ENCODE measurements around the gene POU2AF1. TPM values are rescaled to one million over a fixed set of nuclear protein-coding genes. Genes with fewer than 3 reads are reported as not detected.
"Not testable (repeated sequence)": the region's sequence is repeated elsewhere in the genome, so short reads cannot be mapped to it uniquely, and the experiment has no call there.

The POU2AF1 gene
- total RNA-seq, 2 experiments from 2014 or later, result 1.6 to 2.4 TPM

DNA sequence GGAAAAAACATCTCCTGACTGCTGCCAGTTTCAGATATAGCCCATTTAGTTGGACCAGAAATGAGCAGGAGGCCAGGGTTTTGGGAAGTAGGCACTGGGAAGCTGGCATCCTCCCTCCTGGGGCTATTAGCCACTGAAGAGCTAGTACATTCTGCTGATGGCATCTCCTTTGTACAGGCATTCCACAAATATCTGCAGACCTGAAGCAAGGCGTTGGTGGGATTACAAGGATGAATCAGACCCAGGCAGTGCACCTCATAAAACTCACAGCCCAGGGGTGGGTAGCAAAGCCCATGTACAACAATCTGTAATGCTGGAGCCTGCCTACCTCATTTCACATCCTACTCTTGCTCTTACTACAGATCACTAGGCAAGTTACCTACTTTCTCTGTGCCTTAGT, 27.5 kb upstream of the POU2AF1 start:
- Mint-ChIP-seq H3K4me3 (no peak overlapping the region), H3K4me1 (no peaks in the 10 kb centered on the region), H3K9me3 (peaks cover 8% of the 10 kb centered on the region), H3K27ac (no peak overlapping the region), H3K36me3 (ENCODE audit: low read depth) (no peaks in the 10 kb centered on the region), H3K27me3 (no peaks in the 10 kb centered on the region)
- POLR2A ChIA-PET, result no interaction called here
- CTCF ChIA-PET, result interaction anchor here (1.2 to 1.5 kb wide), 3 partner anchors 12 to 38 kb away, joined by 3 to 8 read pairs (median 4); no protein-coding TSS in a partner anchor
- DNase-seq, result no peak

DNA sequence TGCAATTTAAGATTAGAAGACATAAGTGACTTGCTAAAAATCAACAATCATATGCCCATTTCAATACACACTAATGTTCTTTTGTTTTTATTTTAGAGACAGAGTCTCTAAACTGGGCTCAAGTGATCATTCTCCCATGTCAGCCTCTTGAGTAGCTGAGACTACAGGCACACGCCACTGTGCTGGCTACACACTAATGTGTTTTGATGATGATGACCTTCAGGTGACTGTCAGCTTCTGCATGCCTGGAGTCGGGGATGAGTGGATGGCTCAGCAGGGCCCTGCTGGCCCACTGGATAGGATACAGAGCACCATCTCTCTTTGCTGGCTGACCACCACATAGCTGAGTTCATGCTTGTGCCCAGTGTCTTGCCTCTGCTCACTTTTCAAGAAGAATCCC, 27.0 kb upstream of the POU2AF1 start:
- ChIA-PET POLR2A (no interaction called here), CTCF (interaction anchor here (1.4 to 1.5 kb wide), 2 partner anchors 13 to 23 kb away, joined by 4 to 8 read pairs; no protein-coding TSS in a partner anchor)
- Mint-ChIP-seq H3K27me3 (no peaks in the 10 kb centered on the region), H3K9me3 (peaks cover 8% of the 10 kb centered on the region), H3K27ac (no peak overlapping the region), H3K36me3 (ENCODE audit: low read depth) (no peaks in the 10 kb centered on the region), H3K4me1 (no peaks in the 10 kb centered on the region), H3K4me3 (no peak overlapping the region)
- DNase-seq, result no peak

DNA sequence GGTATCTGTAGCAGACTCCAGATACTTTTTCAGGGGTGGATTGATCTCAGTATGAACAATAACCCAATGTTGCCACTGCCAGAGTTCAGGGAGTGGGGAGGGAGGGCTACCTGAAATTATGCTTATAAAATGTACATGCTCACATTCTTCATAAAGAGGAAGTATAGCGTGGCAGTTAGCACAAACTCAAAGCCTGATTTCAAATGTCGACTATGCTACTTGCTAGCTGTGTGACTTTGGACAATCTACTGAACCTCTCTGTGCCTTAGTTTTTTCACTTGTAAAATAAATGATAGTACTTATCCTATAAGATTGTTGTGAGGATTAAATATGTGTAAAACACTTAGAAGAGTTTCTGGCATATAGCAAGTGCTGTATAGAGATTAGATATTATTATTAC, 26.5 kb upstream of the POU2AF1 start:
- H3K36me3 Mint-ChIP-seq (ENCODE audit: low read depth), result no peaks in the 10 kb centered on the region
- ChIA-PET CTCF (interaction anchor here (1.4 kb wide), 1 partner anchor 23 kb away, joined by 8 read pairs; no protein-coding TSS in a partner anchor), POLR2A (no interaction called here)
- no peak overlapping the region for H3K4me3 Mint-ChIP-seq
- no peak overlapping the region for H3K27ac Mint-ChIP-seq
- H3K4me1 Mint-ChIP-seq, result no peaks in the 10 kb centered on the region
- H3K9me3 Mint-ChIP-seq, result peaks cover 8% of the 10 kb centered on the region
- no peak for DNase-seq
- H3K27me3 Mint-ChIP-seq, result no peaks in the 10 kb centered on the region

DNA sequence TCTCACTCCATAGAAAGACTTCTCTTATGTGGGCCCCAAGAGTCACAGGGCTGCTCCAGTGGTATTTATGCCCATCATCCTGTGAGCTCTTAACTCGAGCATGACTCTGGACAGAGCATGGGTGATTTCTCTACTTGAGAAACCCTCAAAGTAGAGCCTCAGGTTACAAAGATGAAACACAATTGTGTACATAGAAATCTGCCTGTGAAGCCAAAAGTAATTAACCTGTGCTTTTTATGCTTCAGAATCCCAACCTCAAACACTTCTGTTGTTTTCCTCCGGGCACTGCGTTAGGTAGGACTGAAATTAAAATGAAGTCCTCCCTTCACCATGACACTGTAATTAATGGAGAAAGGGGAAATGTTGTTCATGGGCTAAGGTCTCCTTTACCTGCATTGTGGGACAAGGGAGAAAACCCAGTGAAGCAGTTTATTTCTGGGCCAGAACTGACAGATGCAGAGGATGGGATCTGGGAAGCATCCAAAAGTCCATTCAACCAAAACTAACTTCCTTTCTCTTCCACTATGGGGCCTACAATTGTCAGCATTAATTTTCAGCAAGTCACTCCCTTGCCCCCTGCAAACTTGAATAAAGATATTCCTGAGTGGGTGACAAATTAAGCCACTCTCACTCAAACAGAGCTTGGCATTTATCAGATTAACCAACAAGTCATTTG, 24.1 kb upstream of the POU2AF1 start:
- H3K27ac Mint-ChIP-seq, result no peak overlapping the region
- peaks cover 7% of the 10 kb centered on the region for H3K4me1 Mint-ChIP-seq
- CTCF ChIA-PET, result interaction anchor here (1.0 to 1.4 kb wide), 2 partner anchors 10 to 14 kb away, joined by 3 read pairs; no protein-coding TSS in a partner anchor
- no peak overlapping the region for H3K4me3 Mint-ChIP-seq
- POLR2A ChIA-PET, result no interaction called here
- DNase-seq, result no peak
- H3K9me3 Mint-ChIP-seq, result peaks cover 8% of the 10 kb centered on the region
- no peaks in the 10 kb centered on the region for H3K36me3 Mint-ChIP-seq (ENCODE audit: low read depth)
- no peaks in the 10 kb centered on the region for H3K27me3 Mint-ChIP-seq

DNA sequence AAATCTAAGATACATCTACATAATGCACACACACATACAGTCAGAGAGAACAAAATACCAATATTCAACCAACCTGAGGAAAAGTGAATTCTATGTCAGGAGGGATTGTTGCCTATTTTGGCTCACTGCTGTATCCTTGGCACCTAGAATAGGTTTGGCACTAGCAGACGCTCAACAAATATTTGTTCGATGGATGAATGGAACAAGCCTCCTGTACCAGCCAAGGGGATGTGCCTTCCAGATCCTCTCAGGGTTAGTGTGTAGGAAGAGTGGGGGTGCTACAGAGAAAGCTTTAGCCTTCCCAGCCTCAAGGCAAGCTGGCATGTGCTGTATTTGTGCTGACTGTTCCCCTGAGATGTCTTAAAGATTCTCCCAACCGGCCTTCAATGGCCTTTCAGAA, 23.3 kb upstream of the POU2AF1 start:
- peaks cover 8% of the 10 kb centered on the region for H3K9me3 Mint-ChIP-seq
- no peak for DNase-seq
- H3K36me3 Mint-ChIP-seq (ENCODE audit: low read depth), result no peaks in the 10 kb centered on the region
- no peak overlapping the region for H3K27ac Mint-ChIP-seq
- peaks cover 7% of the 10 kb centered on the region for H3K4me1 Mint-ChIP-seq
- no peaks in the 10 kb centered on the region for H3K27me3 Mint-ChIP-seq
- ChIA-PET CTCF (no interaction called here), POLR2A (no interaction called here)
- H3K4me3 Mint-ChIP-seq, result no peak overlapping the region

DNA sequence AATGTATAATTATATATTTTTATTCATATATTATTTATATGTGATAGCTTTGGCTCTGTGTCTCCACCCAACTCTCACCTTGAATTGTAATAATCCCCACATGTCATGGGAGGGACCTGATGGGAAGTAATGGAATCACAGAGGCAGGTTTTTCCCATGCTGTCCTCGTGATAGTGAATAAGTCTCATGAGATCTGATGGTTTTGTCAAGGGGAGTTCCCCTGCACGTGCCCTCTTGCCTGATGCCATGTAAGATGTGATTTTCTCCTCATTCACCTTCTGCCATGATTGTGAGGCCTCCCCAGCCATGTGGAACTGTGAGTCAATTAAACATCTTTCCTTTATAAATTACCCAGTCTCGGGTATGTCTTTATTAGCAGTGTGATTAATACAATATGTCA, 22.9 kb upstream of the POU2AF1 start:
- DNase-seq; H3K27me3 Mint-ChIP-seq; H3K4me1 Mint-ChIP-seq; H3K4me3 Mint-ChIP-seq; H3K27ac Mint-ChIP-seq; POLR2A ChIA-PET; H3K36me3 Mint-ChIP-seq (ENCODE audit: low read depth); H3K9me3 Mint-ChIP-seq: not testable (repeated sequence)
- CTCF ChIA-PET, result interaction anchor here (0.6 to 1.9 kb wide), 2 partner anchors 27 to 540 kb away, joined by 3 to 5 read pairs; no protein-coding TSS in a partner anchor

DNA sequence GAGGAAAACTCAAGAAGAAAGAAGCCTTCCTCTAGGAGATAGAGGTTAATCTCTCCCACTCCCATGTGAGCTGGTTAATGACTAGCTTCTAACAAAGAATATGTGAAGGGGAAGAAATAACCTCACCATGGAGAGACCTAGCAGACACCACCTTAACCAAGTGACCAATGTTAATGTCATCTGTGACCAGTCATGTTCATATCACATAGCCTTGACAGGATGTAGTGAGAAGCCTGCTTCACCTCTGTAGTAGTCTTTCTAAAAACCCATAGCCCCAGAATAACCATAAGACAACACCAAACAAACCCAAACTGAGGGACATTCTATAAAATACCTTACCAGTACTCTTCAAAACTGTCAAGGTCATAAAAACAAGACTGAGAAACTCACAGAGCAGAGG, 21.5 kb upstream of the POU2AF1 start:
- POLR2A ChIA-PET, result no interaction called here
- Mint-ChIP-seq H3K9me3 (peaks cover 8% of the 10 kb centered on the region), H3K36me3 (ENCODE audit: low read depth) (no peaks in the 10 kb centered on the region), H3K27ac (no peak overlapping the region), H3K4me1 (peaks cover 7% of the 10 kb centered on the region), H3K27me3 (no peaks in the 10 kb centered on the region), H3K4me3 (no peak overlapping the region)
- CTCF ChIA-PET, result interaction anchor here (0.9 to 2.0 kb wide), 3 partner anchors 13 to 29 kb away, joined by 5 to 6 read pairs (median 5); no protein-coding TSS in a partner anchor
- DNase-seq, result no peak

DNA sequence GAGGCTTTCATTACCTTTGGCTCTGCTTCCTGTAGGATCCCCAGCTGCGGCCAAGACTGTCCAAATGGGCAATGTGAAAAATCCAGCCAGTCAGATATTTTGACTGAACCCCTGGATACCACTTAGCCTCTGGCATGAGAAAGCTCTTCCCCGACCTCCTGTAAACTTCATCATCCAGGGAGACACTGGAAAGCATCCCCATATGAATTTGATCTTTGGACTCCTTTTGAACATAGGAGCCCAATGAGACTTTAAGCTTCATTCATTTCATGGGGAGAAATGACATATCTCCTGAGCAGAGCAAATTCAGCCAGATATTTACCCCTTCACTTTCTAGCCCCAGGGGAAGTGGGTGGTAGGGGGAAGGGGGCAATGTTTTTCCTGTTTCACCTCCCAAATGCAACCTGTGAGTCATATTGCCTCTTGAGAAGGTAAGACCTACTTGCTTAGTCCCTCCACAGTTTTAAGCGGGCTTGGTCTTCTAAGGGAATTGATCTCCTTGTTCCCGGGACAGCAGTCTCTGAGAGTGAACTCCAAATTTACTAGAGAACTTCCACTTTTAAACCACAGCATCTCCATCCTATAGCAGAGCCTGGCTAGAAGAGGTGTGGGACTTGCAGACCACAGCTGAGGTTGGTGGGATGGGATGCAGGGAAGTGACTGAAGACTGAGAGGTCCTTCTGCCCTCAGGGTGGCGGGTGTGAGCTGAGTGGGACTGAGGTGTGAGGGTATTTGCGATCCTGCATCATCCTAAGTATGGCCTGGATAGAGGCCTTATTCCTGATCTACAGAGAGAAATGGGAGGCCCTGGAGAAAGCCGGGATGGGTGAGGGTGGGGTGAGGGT, 20.3 kb upstream of the POU2AF1 start:
- no peak for DNase-seq
- Mint-ChIP-seq H3K27ac (no peak overlapping the region), H3K4me1 (peaks cover 7% of the 10 kb centered on the region), H3K27me3 (no peaks in the 10 kb centered on the region), H3K9me3 (peaks cover 7% of the 10 kb centered on the region), H3K4me3 (no peak overlapping the region), H3K36me3 (ENCODE audit: low read depth) (no peaks in the 10 kb centered on the region)
- CTCF ChIA-PET, result interaction anchor here (1.0 to 2.0 kb wide), 5 partner anchors 10 to 30 kb away, joined by 3 to 5 read pairs (median 3); no protein-coding TSS in a partner anchor
- POLR2A ChIA-PET, result no interaction called here

DNA sequence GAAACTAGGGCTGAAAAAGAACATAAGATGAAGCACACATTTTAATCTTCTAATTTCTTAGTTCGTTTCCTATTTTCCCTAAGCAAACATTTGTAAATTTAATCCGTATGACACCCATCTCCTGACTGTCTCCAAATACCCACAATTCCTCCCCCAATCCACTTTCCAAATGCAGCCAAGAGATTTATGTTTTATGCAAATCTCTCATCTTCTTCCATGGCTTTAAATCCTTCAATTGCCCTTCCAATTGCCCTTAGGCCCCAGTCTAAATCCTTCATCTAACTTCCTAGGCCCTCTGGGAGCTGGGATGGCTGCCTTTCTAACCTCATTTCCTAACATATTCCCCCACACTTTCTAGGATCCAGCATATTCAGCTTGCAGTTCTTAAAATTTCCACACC, 18.0 kb upstream of the POU2AF1 start:
- CTCF ChIA-PET, result interaction anchor here (1.7 kb wide), 1 partner anchor 21 kb away, joined by 7 read pairs; no protein-coding TSS in a partner anchor
- Mint-ChIP-seq H3K4me3 (no peak overlapping the region), H3K36me3 (ENCODE audit: low read depth) (no peaks in the 10 kb centered on the region), H3K27ac (no peak overlapping the region), H3K27me3 (no peaks in the 10 kb centered on the region), H3K9me3 (no peaks in the 10 kb centered on the region), H3K4me1 (peaks cover 7% of the 10 kb centered on the region)
- POLR2A ChIA-PET, result no interaction called here
- no peak for DNase-seq

DNA sequence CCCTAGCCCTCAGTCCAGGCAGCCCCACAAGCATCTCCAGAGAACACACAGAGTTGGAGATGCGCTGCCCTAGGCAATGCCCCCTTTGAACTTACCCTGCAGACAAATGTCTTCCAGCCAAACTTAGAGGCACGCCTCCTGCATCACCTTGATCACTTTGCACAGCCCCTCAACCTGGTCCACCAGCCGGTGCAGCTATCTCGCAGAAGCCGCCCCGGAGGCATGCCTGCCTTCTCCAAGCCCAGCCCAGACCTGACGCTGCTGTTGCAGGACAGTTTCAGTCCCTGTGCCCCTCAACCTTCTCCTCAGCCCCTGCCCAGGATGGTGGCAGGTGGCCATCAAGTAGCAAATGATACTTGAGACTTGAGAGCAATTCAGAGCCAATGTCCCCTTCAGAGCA, 16.7 kb upstream of the POU2AF1 start:
- POLR2A ChIA-PET, result no interaction called here

DNA sequence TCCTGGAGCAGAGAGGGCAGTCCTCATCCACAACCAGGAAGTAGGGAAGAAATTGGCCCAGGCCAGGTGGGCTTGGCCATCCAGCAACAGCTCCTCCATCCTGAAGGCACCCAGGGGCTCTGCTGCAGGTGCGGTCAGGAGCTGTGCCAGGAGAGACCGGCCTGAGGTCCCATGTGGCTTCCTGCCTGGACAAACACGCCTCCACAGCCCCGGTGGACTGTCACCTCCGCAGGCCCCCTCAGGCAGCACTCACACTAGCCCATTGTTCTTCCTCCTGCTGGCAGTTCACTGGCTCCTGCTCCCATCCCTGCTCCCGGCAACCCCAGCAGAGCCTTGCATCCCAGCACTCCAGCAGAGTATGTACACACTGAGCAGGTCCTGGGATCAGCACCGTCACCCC, 16.0 kb upstream of the POU2AF1 start:
- ChIA-PET POLR2A (no interaction called here), CTCF (interaction anchor here (0.6 kb wide), 1 partner anchor 1091 kb away, joined by 3 read pairs; no protein-coding TSS in a partner anchor)
- Mint-ChIP-seq H3K4me3 (no peak overlapping the region), H3K36me3 (ENCODE audit: low read depth) (no peaks in the 10 kb centered on the region), H3K9me3 (no peaks in the 10 kb centered on the region), H3K27ac (no peak overlapping the region), H3K27me3 (no peaks in the 10 kb centered on the region), H3K4me1 (peaks cover 7% of the 10 kb centered on the region)
- DNase-seq, result no peak

More for the DNA sequence above, 16.7 kb upstream of the POU2AF1 start:
- no peak for DNase-seq
- Mint-ChIP-seq H3K4me3 (no peak overlapping the region), H3K9me3 (no peaks in the 10 kb centered on the region), H3K4me1 (peaks cover 7% of the 10 kb centered on the region), H3K27me3 (no peaks in the 10 kb centered on the region), H3K27ac (no peak overlapping the region), H3K36me3 (ENCODE audit: low read depth) (no peaks in the 10 kb centered on the region)
- CTCF ChIA-PET, result interaction anchor here (0.6 kb wide), 2 partner anchors 12 to 1092 kb away, joined by 3 to 4 read pairs; no protein-coding TSS in a partner anchor

DNA sequence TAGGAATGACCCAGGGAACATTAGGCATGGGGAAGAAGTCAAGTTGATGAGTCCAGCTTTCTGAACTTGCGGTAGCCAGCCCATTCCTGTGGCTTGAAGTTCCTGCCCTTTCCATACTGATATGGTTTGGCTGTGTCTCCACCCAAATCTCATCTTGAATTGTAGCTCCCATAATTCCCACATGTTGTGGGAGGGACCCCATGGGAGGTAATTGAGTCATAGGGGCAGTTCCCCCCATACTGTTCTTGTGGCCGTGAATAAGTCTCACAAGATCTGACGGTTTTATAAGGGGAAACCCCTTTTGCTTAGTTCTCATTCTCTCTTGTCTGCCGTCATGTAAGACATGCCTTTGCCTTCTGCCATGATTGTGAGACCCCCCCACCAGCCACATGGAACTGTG, 15.1 kb upstream of the POU2AF1 start:
- H3K36me3 Mint-ChIP-seq (ENCODE audit: low read depth); DNase-seq; H3K4me1 Mint-ChIP-seq; H3K9me3 Mint-ChIP-seq; H3K4me3 Mint-ChIP-seq; POLR2A ChIA-PET; H3K27ac Mint-ChIP-seq; H3K27me3 Mint-ChIP-seq: not testable (repeated sequence)
- CTCF ChIA-PET, result interaction anchor here (1.1 kb wide), 1 partner anchor 9 kb away, joined by 3 read pairs; no protein-coding TSS in a partner anchor

DNA sequence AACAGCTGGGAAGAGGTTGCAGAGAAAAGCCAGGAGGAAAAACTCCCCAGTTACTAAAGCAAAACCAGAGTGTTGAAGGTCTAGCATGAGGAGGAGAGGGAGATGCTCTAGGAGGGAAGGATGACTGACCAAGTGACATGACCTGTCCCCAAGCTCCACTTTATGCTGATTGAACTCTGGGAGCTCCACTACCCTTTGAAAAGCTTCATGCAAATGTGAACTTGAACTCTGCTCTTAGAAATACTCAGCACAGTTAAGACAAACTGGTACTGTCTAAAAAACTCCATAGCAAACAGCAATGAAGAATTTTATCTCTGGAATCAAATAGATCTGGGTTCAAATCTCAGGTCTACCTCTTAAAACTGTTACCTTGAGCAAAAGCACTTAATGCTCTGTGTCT, 14.5 kb upstream of the POU2AF1 start:
- Mint-ChIP-seq H3K36me3 (ENCODE audit: low read depth) (no peaks in the 10 kb centered on the region), H3K4me3 (no peak overlapping the region), H3K27me3 (no peaks in the 10 kb centered on the region), H3K4me1 (peaks cover 5% of the 10 kb centered on the region), H3K27ac (no peak overlapping the region), H3K9me3 (no peaks in the 10 kb centered on the region)
- ChIA-PET CTCF (interaction anchor here (0.9 to 1.1 kb wide), 2 partner anchors 9 to 22 kb away, joined by 3 read pairs; no protein-coding TSS in a partner anchor), POLR2A (no interaction called here)
- no peak for DNase-seq
